Keratinocyte (primary cell): ENCODE results near the gene GDNF. TPM values are rescaled to one million over a fixed set of nuclear protein-coding genes. Genes with fewer than 3 reads are reported as not detected.

Experiments used
- DNase-seq: peaks from one replicate; pipeline ENCODE4 v3.0.0-alpha.2; 2011; ENCODE audit warnings: low read depth, missing footprints, low spot score
- FAIRE-seq: peaks from 2 replicates; lab custom pipeline; 2011; peaks lifted over from hg19 to GRCh38; lab: Jason Lieb, UNC
- H2AFZ ChIP-seq: 2 replicates; pipeline ENCODE4 v1.6.0; 2012; ENCODE audit warnings: low read length, control low read depth, inconsistent platforms; ENCODE audit not compliant: control insufficient read depth
- H3K27ac ChIP-seq: 2 replicates; pipeline ENCODE4 v1.5.1; 2011; ENCODE audit warnings: low read length; ENCODE audit not compliant: control insufficient read depth, insufficient read depth
- H3K27me3 ChIP-seq: 3 replicates; pipeline ENCODE4 v1.6.0; 2011; ENCODE audit warnings: low read length; ENCODE audit not compliant: control insufficient read depth, insufficient read depth; ENCODE audit errors: extremely low read depth
- H3K36me3 ChIP-seq, 2 experiments: 2 replicates in 1 of 2; 3 replicates in 1 of 2; pipeline ENCODE4 v1.5.1; 2011; ENCODE audit warnings: low read length in 2 of 2, mild to moderate bottlenecking in 1 of 2; ENCODE audit not compliant: control insufficient read depth in 2 of 2, insufficient read depth in 2 of 2; ENCODE audit errors: extremely low read depth in 1 of 2
- H3K4me1 ChIP-seq: 3 replicates; pipeline ENCODE4 v1.5.1; 2011; ENCODE audit warnings: low read length; ENCODE audit not compliant: control insufficient read depth, insufficient read depth; ENCODE audit errors: extremely low read depth
- H3K4me2 ChIP-seq: 3 replicates; pipeline ENCODE4 v1.6.0; 2011; ENCODE audit warnings: low read depth, low read length; ENCODE audit not compliant: control insufficient read depth, insufficient read depth; ENCODE audit errors: extremely low read depth
- H3K4me3 ChIP-seq, 3 experiments: fragments of 200-600 bp in 1 of 3; sonication (generic) in 1 of 3; 2 replicates in 2 of 3; 3 replicates in 1 of 3; pipeline ENCODE4 v1.5.1; 2011 to 2016; ENCODE audit warnings: low read length in 3 of 3, mild to moderate bottlenecking in 3 of 3, control low read depth in 2 of 3, inconsistent platforms in 1 of 3, low read depth in 1 of 3, mixed read lengths in 1 of 3, mixed run types in 1 of 3, moderate library complexity in 1 of 3; ENCODE audit not compliant: control insufficient read depth in 2 of 3, insufficient read depth in 2 of 3; ENCODE audit errors: extremely low read depth in 1 of 3
- H3K79me2 ChIP-seq: 2 replicates; pipeline ENCODE4 v1.6.0; 2012; ENCODE audit warnings: low read length; ENCODE audit not compliant: control insufficient read depth, insufficient read depth
- H3K9ac ChIP-seq: 3 replicates; pipeline ENCODE4 v1.6.0; 2011; ENCODE audit warnings: low read length; ENCODE audit not compliant: control insufficient read depth, insufficient read depth; ENCODE audit errors: extremely low read depth
- H3K9me1 ChIP-seq: 3 replicates; pipeline ENCODE4 v1.6.0; 2011; ENCODE audit warnings: low read length; ENCODE audit not compliant: control insufficient read depth, insufficient read depth; ENCODE audit errors: extremely low read depth
- H3K9me3 ChIP-seq: 2 replicates; pipeline ENCODE4 v1.5.1; 2012; ENCODE audit warnings: low read depth, low read length; ENCODE audit not compliant: control insufficient read depth
- H4K20me1 ChIP-seq: 3 replicates; pipeline ENCODE4 v1.6.0; 2011; ENCODE audit warnings: low read length; ENCODE audit not compliant: control insufficient read depth, insufficient read depth; ENCODE audit errors: extremely low read depth
- CTCF ChIP-seq, 3 experiments: IDR thresholded peaks in 1 of 3; conservative IDR thresholded peaks in 1 of 3; optimal IDR thresholded peaks in 1 of 3; 2 replicates in 2 of 3; 3 replicates in 1 of 3; pipeline versions ENCODE3 to v1.5.1; 2011; ENCODE audit warnings: low read length in 3 of 3, mild to moderate bottlenecking in 3 of 3, moderate library complexity in 2 of 3, control low read depth in 1 of 3, inconsistent platforms in 1 of 3; ENCODE audit not compliant: insufficient read depth in 2 of 3; ENCODE audit errors: extremely low read depth in 1 of 3
- EZH2 ChIP-seq: IDR thresholded peaks from one replicate; pipeline ENCODE4 v1.6.1; 2012; ENCODE audit warnings: inconsistent platforms, mild to moderate bottlenecking, low read length, moderate library complexity
- dilution Hi-C: fragments of 300-500 bp; cut with MboI; formaldehyde crosslinking; loops from one replicate; pipeline ENCODE4 v1.7.0; 2020; ENCODE audit warnings: low sequenced_read_pairs; ENCODE audit not compliant: extremely low pct_ligation_motif_present
- polyA plus RNA-seq, 5 experiments: library from polyadenylated mRNA; depleted of rRNA in 3 of 5; stranded (reverse) in 3 of 5; stranded (forward) in 1 of 5; unstranded in 1 of 5; fragments of >200 nt; gene quantifications; 1 replicate in 1 of 5; 2 replicates in 3 of 5; 3 replicates in 1 of 5; pipeline versions ENCODE4 v1.2.1 to v1.2.3, GENCODE V29; 2011 to 2012; ENCODE audit warnings: missing spikeins in 2 of 5, low read depth in 1 of 5, low replicate concordance in 1 of 5

Gene GDNF
- polyA plus RNA-seq, 1 donor (not counting 4 experiments of a cell fraction or from before 2014, with no cell fraction given) = 2.4 TPM

- no peak overlapping the region for H3K4me2 ChIP-seq
- no peaks in the 10 kb centered on the region for H4K20me1 ChIP-seq
- no peak overlapping the region for H3K27ac ChIP-seq
- no peaks in the 10 kb centered on the region for H3K9me3 ChIP-seq
- FAIRE-seq (no peak), DNase-seq (no peak)
- no peaks in the 10 kb centered on the region for H3K36me3 ChIP-seq
- no peaks in the 10 kb centered on the region for H3K27me3 ChIP-seq
- H2AFZ ChIP-seq = no peak overlapping the region
- peaks cover 7% of the 10 kb centered on the region for H3K4me1 ChIP-seq
- no peaks in the 10 kb centered on the region for H3K9me1 ChIP-seq
- TF ChIP-seq CTCF (optimal IDR thresholded peaks at IDR 0.05 in 1 of 3, IDR thresholded peaks at IDR 0.05 in 1 of 3, conservative IDR thresholded peaks at IDR 0.05 in 1 of 3; ENCODE audit: extremely low read depth in 1 of 3, insufficient read depth in 2 of 3, low read length in 3 of 3) (no peak), EZH2 (no peak)
- H3K79me2 ChIP-seq = no peaks in the 10 kb centered on the region
- H3K9ac ChIP-seq = no peak overlapping the region
- dilution Hi-C loops = no loop called here
- no peak overlapping the region for H3K4me3 ChIP-seq
Measured at GRCh38 chr5:37777432-37778130, 62.3 kb downstream of the GDNF start.

GRCh38 chr5:37776826-37777225, 63.0 kb downstream of the GDNF start:
- Histone ChIP-seq H3K36me3 (no peaks in the 10 kb centered on the region), H3K9me1 (no peaks in the 10 kb centered on the region), H2AFZ (no peak overlapping the region), H3K4me1 (peaks cover 15% of the 10 kb centered on the region), H3K27me3 (no peaks in the 10 kb centered on the region), H3K9ac (no peak overlapping the region), H3K4me3 (no peak overlapping the region), H3K9me3 (no peaks in the 10 kb centered on the region), H3K4me2 (no peak overlapping the region), H4K20me1 (no peaks in the 10 kb centered on the region), H3K27ac (no peak overlapping the region), H3K79me2 (no peaks in the 10 kb centered on the region)
- no peak for DNase-seq
- dilution Hi-C loops = no loop called here
- TF ChIP-seq CTCF (optimal IDR thresholded peaks at IDR 0.05 in 1 of 3, IDR thresholded peaks at IDR 0.05 in 1 of 3, conservative IDR thresholded peaks at IDR 0.05 in 1 of 3; ENCODE audit: extremely low read depth in 1 of 3, insufficient read depth in 2 of 3, low read length in 3 of 3) = no peak
- TF ChIP-seq EZH2 = no peak
- no peak for FAIRE-seq
